Activated CD8-positive, alpha-beta memory T cell treated with anti-CD3 and anti-CD28 coated beads, Interleukin-2, amount 10 ng/mL, durations not matched to agents 7 days and 5 days (primary cell): ENCODE results near the gene TMEM158. TPM values are rescaled to one million over a fixed set of nuclear protein-coding genes. Genes with fewer than 3 reads are reported as not detected.

Experiments used
- ATAC-seq: fragments of 150-1000 bp; cut with Tn5 transposase; one replicate; pipeline ENCODE4 v1.10.0; 2021; ENCODE audit warnings: moderate library complexity
- CTCF ChIA-PET: fragments of 350-600 bp; sonication (Branson Sonifier 250); formaldehyde crosslinking; loops from one replicate; lab custom pipeline; 2021; ENCODE audit warnings: antibody characterized with exemption; lab: Charles Lee
- DNase-seq: peaks from one replicate; pipeline ENCODE4 v3.0.0-alpha.2; 2020
- H3K27ac Mint-ChIP-seq: one replicate; pipeline ENCODE4 v1.8.0; 2021; ENCODE audit warnings: mild to moderate bottlenecking, mixed read lengths
- H3K27me3 Mint-ChIP-seq: one replicate; pipeline ENCODE4 v1.8.0; 2021; ENCODE audit warnings: mixed read lengths
- H3K36me3 Mint-ChIP-seq: one replicate; pipeline ENCODE4 v1.8.0; 2021; ENCODE audit warnings: mild to moderate bottlenecking, mixed read lengths
- H3K4me1 Mint-ChIP-seq: one replicate; pipeline ENCODE4 v1.8.0; 2021; ENCODE audit warnings: mixed read lengths
- H3K4me3 Mint-ChIP-seq: one replicate; pipeline ENCODE4 v1.8.0; 2021; ENCODE audit warnings: mild to moderate bottlenecking, moderate library complexity, mixed read lengths
- H3K9me3 Mint-ChIP-seq: one replicate; pipeline ENCODE4 v1.8.0; 2022; ENCODE audit warnings: low read depth, mixed read lengths
- total RNA-seq, 2 experiments: library from RNA; stranded (reverse); gene quantifications; one replicate each; pipeline ENCODE4 v1.2.3, GENCODE V29; 2021

TMEM158 gene
- total RNA-seq, 2 experiments from 2014 or later = 0.15 to 0.35 TPM

DNA sequence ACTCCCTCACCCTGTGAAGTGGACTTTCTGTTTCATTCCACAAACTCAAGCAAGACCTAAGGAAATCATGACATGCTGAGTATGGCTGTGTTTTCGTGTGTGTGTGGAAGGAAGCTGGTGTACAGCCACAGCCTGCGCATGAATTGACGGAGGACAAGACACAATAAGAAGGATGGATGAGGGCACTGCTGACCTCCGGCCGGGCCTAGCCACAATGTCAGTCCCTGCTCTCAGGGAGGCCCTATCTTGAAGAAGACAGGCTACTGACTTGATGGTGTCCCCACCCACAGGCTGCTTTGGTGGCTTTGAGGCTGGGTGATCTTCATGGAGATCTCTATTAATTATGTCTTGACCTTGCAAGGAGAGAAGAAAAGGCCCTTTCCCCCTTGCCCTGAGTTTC, 40.6 kb downstream of the TMEM158 start:
- CTCF ChIA-PET = interaction anchor here (1.7 kb wide), 1 partner anchor 25 kb away, joined by 6 read pairs; no protein-coding TSS in a partner anchor
- peaks cover 22% of the 10 kb centered on the region for H3K27me3 Mint-ChIP-seq

DNA sequence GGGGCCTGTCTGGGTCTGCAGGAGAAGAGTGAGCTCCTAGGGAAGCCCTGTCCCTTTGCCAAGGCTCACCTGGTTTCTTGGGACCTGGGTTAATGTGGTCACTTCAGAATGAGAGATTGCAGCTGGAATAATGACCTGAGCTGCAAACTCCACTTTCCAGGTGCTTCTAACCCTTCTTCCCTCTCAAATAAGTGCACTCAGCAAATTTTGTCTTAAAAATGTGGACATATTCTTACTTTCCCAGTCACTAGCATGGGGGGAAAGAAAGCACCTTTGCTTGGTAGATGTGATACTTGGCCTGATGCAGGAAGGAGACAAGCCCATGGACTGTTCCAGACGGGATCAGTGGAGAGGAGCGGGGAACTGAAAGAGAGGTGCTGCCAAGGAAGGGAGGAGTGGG, 41.0 kb downstream of the TMEM158 start:
- ATAC-seq = no peak
- Mint-ChIP-seq H3K9me3 (no peaks in the 10 kb centered on the region), H3K36me3 (no peaks in the 10 kb centered on the region), H3K4me1 (peaks cover 37% of the 10 kb centered on the region), H3K4me3 (no peak overlapping the region), H3K27ac (no peak overlapping the region), H3K27me3 (peaks cover 25% of the 10 kb centered on the region)
- DNase-seq = no peak
- CTCF ChIA-PET = interaction anchor here (0.8 to 2.0 kb wide), 3 partner anchors 25 to 148 kb away, joined by 3 to 6 read pairs (median 6); no protein-coding TSS in a partner anchor

More for the DNA sequence above, 40.6 kb downstream of the TMEM158 start:
- DNase-seq (no peak), ATAC-seq (no peak)
- H3K9me3 Mint-ChIP-seq = no peaks in the 10 kb centered on the region
- peaks cover 37% of the 10 kb centered on the region for H3K4me1 Mint-ChIP-seq
- no peaks in the 10 kb centered on the region for H3K36me3 Mint-ChIP-seq
- no peak overlapping the region for H3K4me3 Mint-ChIP-seq
- no peak overlapping the region for H3K27ac Mint-ChIP-seq

- H3K27ac Mint-ChIP-seq = no peak overlapping the region
- no peaks in the 10 kb centered on the region for H3K9me3 Mint-ChIP-seq
- no peak for ATAC-seq
- peaks cover 37% of the 10 kb centered on the region for H3K27me3 Mint-ChIP-seq
- no peak overlapping the region for H3K4me3 Mint-ChIP-seq
- no peak for DNase-seq
- H3K4me1 Mint-ChIP-seq = peaks cover 35% of the 10 kb centered on the region
- H3K36me3 Mint-ChIP-seq = no peaks in the 10 kb centered on the region
- CTCF ChIA-PET = interaction anchor here (0.7 to 2.0 kb wide), 2 partner anchors 26 to 143 kb away, joined by 3 to 6 read pairs; no protein-coding TSS in a partner anchor
Observed at GRCh38 chr3:45183872-45184262, 42.2 kb downstream of the TMEM158 start.

DNA sequence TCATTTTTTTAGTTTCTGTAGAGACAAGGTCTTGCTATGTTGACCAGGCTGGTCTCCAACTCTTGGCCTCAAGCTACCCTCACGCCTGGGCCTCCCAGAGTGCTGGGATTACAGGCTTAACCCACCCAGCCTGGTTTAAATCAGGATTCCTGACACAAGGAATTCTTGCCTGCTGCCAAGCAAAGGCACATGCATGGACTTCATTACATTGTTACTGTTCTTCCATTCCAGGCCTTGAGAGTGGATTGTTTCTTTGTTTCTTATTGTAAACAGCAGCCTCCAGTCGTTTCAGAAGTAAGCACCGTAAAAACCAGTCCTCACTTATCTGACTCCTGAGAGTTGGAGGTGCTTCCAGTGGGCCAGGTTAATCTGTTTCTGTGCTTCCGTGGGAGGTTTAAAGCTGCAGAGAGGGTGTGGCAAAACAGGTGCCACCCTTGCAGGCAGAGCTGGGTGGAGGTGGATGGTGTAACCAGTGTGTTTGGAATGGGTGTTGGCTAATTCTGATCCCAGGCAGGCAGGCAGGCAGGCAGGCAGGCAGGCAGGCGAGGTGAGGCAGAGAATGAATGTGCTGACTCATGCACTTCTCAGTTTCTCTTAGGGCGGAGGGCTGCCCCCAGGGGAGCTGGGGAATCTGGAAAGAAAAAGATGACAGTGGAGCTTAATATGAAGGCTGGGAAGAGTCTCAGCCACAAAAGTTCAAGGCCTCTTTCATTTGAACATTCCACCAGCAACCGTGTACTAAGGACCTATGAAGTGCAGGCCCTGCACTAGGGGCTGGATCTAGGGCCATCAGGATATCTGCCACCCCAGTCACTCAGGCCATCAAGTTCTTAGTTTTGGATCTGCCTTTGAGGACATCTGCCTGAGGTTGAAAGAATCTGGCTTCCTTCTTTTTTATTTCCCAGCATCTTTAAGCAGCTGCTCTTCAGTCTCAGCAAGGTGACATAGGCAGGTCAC, 42.9 kb downstream of the TMEM158 start:
- Mint-ChIP-seq H3K4me1 (peaks cover 30% of the 10 kb centered on the region), H3K27me3 (peaks cover 41% of the 10 kb centered on the region), H3K36me3 (no peaks in the 10 kb centered on the region), H3K4me3 (no peak overlapping the region), H3K9me3 (no peaks in the 10 kb centered on the region), H3K27ac (no peak overlapping the region)
- no peak for DNase-seq
- CTCF ChIA-PET = interaction anchor here (0.7 to 2.0 kb wide), 2 partner anchors 27 to 142 kb away, joined by 3 to 6 read pairs; no protein-coding TSS in a partner anchor
- ATAC-seq = no peak

GRCh38 chr3:45181496-45181895, 44.6 kb downstream of the TMEM158 start:
- no peak for ATAC-seq
- no peaks in the 10 kb centered on the region for H3K9me3 Mint-ChIP-seq
- H3K27ac Mint-ChIP-seq = no peak overlapping the region
- H3K4me3 Mint-ChIP-seq = no peak overlapping the region
- CTCF ChIA-PET = no interaction called here
- H3K27me3 Mint-ChIP-seq = peaks cover 49% of the 10 kb centered on the region
- peaks cover 13% of the 10 kb centered on the region for H3K4me1 Mint-ChIP-seq
- no peaks in the 10 kb centered on the region for H3K36me3 Mint-ChIP-seq
- no peak for DNase-seq

DNA sequence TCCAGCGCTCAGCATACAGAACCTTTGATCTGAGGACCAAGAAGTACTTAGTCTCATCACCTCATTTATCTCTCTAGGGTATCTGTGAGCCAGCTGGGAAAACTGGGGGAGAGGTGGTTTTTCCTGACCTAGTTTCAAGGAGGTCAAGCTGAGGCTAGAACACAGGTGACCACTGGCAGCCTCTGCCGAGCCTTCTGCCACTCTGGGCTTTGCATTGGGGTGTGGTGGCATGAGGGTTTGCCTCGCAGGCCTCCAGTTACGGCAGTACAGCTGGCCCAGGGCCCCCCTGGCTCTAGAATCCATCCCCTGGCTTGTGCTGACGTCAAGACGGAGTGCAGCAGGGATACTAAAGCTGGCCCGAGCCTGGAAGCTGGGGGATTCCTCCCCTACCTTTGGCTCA, 45.2 kb downstream of the TMEM158 start:
- Mint-ChIP-seq H3K4me3 (no peak overlapping the region), H3K4me1 (peaks cover 11% of the 10 kb centered on the region), H3K9me3 (no peaks in the 10 kb centered on the region), H3K27me3 (peaks cover 49% of the 10 kb centered on the region), H3K36me3 (no peaks in the 10 kb centered on the region), H3K27ac (no peak overlapping the region)
- DNase-seq (no peak), ATAC-seq (no peak)
- CTCF ChIA-PET = no interaction called here

GRCh38 chr3:45180051-45180450, 46.0 kb downstream of the TMEM158 start:
- H3K27me3 Mint-ChIP-seq = peaks cover 49% of the 10 kb centered on the region
- H3K4me3 Mint-ChIP-seq = no peak overlapping the region
- CTCF ChIA-PET = interaction anchor here (1.3 kb wide), 1 partner anchor 143 kb away, joined by 3 read pairs; no protein-coding TSS in a partner anchor
- no peaks in the 10 kb centered on the region for H3K9me3 Mint-ChIP-seq
- peaks cover 8% of the 10 kb centered on the region for H3K4me1 Mint-ChIP-seq
- no peak for DNase-seq
- H3K36me3 Mint-ChIP-seq = no peaks in the 10 kb centered on the region
- H3K27ac Mint-ChIP-seq = no peak overlapping the region
- no peak for ATAC-seq

- no peaks in the 10 kb centered on the region for H3K9me3 Mint-ChIP-seq
- peaks cover 46% of the 10 kb centered on the region for H3K27me3 Mint-ChIP-seq
- H3K36me3 Mint-ChIP-seq = no peaks in the 10 kb centered on the region
- H3K4me3 Mint-ChIP-seq = no peak overlapping the region
- H3K4me1 Mint-ChIP-seq = peaks cover 3% of the 10 kb centered on the region
- no peak overlapping the region for H3K27ac Mint-ChIP-seq
- CTCF ChIA-PET = interaction anchor here (1.3 kb wide), 1 partner anchor 142 kb away, joined by 3 read pairs; no protein-coding TSS in a partner anchor
- ATAC-seq (no peak), DNase-seq (no peak)
Observed at GRCh38 chr3:45179163-45179562, 46.9 kb downstream of the TMEM158 start.

- no peaks in the 10 kb centered on the region for H3K36me3 Mint-ChIP-seq
- H3K9me3 Mint-ChIP-seq = no peaks in the 10 kb centered on the region
- ATAC-seq (no peak), DNase-seq (no peak)
- H3K27me3 Mint-ChIP-seq = peaks cover 46% of the 10 kb centered on the region
- CTCF ChIA-PET = interaction anchor here (1.3 kb wide), 1 partner anchor 141 kb away, joined by 3 read pairs; no protein-coding TSS in a partner anchor
- H3K27ac Mint-ChIP-seq = no peak overlapping the region
- H3K4me1 Mint-ChIP-seq = peaks cover 3% of the 10 kb centered on the region
- no peak overlapping the region for H3K4me3 Mint-ChIP-seq
Observed at GRCh38 chr3:45178183-45179023, 47.7 kb downstream of the TMEM158 start.

- Mint-ChIP-seq H3K36me3 (no peaks in the 10 kb centered on the region), H3K27me3 (peaks cover 39% of the 10 kb centered on the region), H3K4me1 (no peaks in the 10 kb centered on the region), H3K4me3 (no peak overlapping the region), H3K9me3 (no peaks in the 10 kb centered on the region), H3K27ac (no peak overlapping the region)
- no peak for DNase-seq
- CTCF ChIA-PET = interaction anchor here (0.7 to 1.4 kb wide), 3 partner anchors 49 to 136 kb away, joined by 3 to 4 read pairs (median 3); no protein-coding TSS in a partner anchor
- no peak for ATAC-seq
Observed at GRCh38 chr3:45176912-45177311, 49.2 kb downstream of the TMEM158 start.
